ENCODE data around the gene ANKRD2. TPM values are rescaled to one million over a fixed set of nuclear protein-coding genes. Genes with fewer than 3 reads are reported as not detected.
"Not testable (repeated sequence)": the region's sequence is repeated elsewhere in the genome, so short reads cannot be mapped to it uniquely, and the experiment has no call there.

The ANKRD2 gene
- total RNA-seq, 1 donor from 2014 or later: 0.08 TPM

DNA sequence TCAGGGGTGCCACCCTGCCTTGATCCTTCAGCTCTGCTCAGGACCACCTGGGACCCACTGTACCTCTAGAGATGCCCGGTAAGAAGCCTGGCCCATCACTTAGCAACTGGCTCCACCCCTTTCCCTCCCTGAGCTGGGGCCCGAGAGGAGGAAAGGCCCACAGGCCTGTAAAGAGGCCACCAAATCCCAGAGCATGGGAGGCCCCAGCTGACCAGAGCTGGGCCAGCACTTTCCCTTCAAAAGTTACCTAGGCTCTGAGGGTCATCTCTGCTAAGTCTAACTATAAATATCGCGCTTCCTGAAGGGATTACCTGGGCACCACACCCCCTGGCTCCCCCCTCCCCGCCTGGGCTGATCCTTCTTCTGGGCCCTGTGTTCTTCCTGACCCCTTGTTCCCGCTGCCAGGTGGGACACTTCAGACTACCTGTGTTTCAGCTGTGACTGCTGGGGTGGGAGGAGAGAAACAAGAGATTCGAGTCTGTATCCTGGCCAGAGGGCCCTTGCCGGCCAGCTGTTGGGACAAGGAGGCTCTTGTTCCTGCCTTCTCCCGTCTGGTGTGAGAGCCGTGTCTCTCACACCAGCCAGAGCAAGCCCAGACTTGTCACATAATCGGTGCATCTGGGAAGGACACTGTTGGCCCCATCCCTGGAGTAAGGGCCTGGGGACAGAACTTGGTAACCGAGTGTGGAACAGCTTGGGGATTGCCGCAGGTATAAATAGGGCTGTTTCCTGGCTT lies 22.8 kb upstream of the ANKRD2 start:
- Histone ChIP-seq H3K4me3 (ENCODE audit: low read depth, low read length) (no peak overlapping the region), H3K36me3 (ENCODE audit: control insufficient read depth, insufficient read depth, low read length) (no peaks in the 10 kb centered on the region), H3K27me3 (ENCODE audit: control insufficient read depth, insufficient read depth, low read length) (no peaks in the 10 kb centered on the region)
- TF ChIP-seq CTCF (IDR thresholded peaks at IDR 0.05; ENCODE audit: insufficient read depth, low read length, poor library complexity, severe bottlenecking): no peak
- DNase-seq (ENCODE audit: low read depth): no peak

DNA sequence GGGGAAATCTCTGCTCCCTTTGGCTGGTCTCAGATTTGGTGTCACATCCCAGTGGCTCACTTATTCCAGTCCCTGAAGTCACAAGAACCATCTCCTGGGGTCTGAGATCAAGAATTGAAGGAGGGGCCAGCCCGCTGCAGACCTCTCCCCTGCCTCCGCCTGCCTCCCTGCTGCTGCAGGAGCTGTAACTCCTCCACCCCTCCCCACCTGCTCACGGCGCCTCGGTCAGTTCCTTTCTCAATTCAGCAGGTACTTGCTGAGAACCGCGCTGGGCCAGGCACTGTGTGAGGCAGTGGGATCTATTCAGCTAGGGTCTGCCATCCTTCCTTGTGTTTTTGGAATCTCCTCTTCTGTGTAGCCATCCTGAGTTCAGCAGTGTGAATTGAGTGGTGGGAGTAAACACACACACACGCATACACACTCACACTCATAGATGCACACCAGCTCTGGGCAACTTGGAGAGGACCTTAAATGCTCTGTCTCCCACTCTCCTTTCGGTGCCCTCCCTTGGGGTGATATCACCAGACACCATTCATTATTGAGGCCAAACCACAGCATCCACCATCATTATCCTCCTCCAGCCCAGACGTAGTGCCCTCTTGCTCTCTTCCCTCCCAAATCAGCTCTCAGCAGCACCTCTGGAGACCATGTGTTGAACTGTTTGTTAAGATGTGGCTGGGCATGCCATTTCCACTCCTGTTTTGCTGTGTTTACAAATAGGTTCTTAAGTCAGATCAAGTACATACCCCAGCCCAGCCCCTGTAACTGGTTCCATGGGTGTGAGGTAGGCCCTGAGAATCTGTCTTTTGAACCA lies 22.0 kb upstream of the ANKRD2 start:
- Histone ChIP-seq H3K27me3 (ENCODE audit: control insufficient read depth, insufficient read depth, low read length) (no peaks in the 10 kb centered on the region), H3K4me3 (ENCODE audit: low read depth, low read length) (no peak overlapping the region), H3K36me3 (ENCODE audit: control insufficient read depth, insufficient read depth, low read length) (no peaks in the 10 kb centered on the region)
- no peak for DNase-seq (ENCODE audit: low read depth)
- no peak for TF ChIP-seq CTCF (IDR thresholded peaks at IDR 0.05; ENCODE audit: insufficient read depth, low read length, poor library complexity, severe bottlenecking)

DNA sequence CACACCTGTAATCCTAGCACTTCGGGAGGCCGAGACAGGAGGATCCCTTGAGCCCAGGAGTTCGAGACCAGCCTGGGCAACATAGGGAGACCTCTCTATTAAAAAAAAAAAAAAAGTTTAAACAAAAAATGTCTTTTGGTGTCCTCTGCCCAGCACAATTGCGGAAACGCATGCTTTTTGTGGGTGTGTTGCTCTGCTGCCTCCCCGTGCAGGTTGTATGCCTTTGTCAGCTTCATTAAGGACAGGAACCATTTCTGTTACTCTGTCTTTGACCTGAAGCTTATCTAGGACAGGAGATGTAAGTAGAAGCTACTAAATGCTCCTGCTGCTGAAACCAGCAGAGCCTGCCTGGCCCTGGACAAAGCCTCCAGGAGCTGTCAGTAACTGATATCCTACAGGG lies 21.3 kb upstream of the ANKRD2 start:
- H3K4me3 ChIP-seq (ENCODE audit: low read depth, low read length): no peak overlapping the region
- H3K36me3 ChIP-seq (ENCODE audit: control insufficient read depth, insufficient read depth, low read length): no peaks in the 10 kb centered on the region
- TF ChIP-seq CTCF (IDR thresholded peaks at IDR 0.05; ENCODE audit: insufficient read depth, low read length, poor library complexity, severe bottlenecking): no peak
- DNase-seq (ENCODE audit: low read depth): no peak
- no peaks in the 10 kb centered on the region for H3K27me3 ChIP-seq (ENCODE audit: control insufficient read depth, insufficient read depth, low read length)

- Histone ChIP-seq H3K4me3 (ENCODE audit: low read depth, low read length) (no peak overlapping the region), H3K27me3 (ENCODE audit: control insufficient read depth, insufficient read depth, low read length) (no peaks in the 10 kb centered on the region), H3K36me3 (ENCODE audit: control insufficient read depth, insufficient read depth, low read length) (no peaks in the 10 kb centered on the region)
- peak; percentile 91 for TF ChIP-seq CTCF (IDR thresholded peaks at IDR 0.05; ENCODE audit: insufficient read depth, low read length, poor library complexity, severe bottlenecking)
- DNase-seq (ENCODE audit: low read depth): no peak
These were observed 19.0 kb upstream of the ANKRD2 start for GRCh38 chr10:97553575-97554031.

- not testable (repeated sequence) for DNase-seq (ENCODE audit: low read depth); H3K27me3 ChIP-seq (ENCODE audit: control insufficient read depth, insufficient read depth, low read length); H3K36me3 ChIP-seq (ENCODE audit: control insufficient read depth, insufficient read depth, low read length); H3K4me3 ChIP-seq (ENCODE audit: low read depth, low read length)
These were observed 18.2 kb upstream of the ANKRD2 start for GRCh38 chr10:97554336-97554735.

- not testable (repeated sequence) for H3K27me3 ChIP-seq (ENCODE audit: control insufficient read depth, insufficient read depth, low read length); H3K4me3 ChIP-seq (ENCODE audit: low read depth, low read length); DNase-seq (ENCODE audit: low read depth); H3K36me3 ChIP-seq (ENCODE audit: control insufficient read depth, insufficient read depth, low read length)
These were observed 17.0 kb upstream of the ANKRD2 start for GRCh38 chr10:97555541-97555940.

DNA sequence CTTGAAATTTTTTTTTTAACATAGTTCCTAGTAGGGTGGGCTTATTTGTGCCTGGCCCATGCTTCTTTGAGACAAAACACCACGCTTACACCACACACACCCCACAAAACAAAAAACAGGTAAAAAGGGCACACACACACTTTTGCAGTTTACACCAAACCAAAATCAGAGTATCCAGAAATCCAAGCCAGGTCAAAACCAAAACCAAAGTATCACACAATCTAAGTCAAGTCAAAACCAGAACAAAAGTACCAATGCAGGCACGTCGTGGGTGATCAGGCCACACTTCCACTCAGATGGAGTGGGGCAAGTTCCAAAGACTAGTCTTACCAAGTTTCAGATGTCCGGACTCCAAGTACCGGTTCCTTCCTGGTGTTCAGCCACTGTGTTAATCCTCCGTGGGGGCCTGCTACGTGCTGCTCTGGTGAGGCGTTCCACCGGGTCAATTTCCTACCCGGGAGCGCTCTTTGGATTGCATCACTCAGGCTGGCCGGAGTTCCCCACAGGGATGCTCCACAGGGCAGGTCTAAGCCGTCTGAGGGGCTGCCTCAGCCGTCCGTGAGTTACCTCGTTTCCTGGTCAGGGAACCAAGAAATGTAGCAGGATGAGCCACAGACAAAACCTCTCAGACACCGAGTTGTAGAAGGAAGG lies 11.7 kb upstream of the ANKRD2 start:
- not testable (repeated sequence) for H3K27me3 ChIP-seq (ENCODE audit: control insufficient read depth, insufficient read depth, low read length); H3K36me3 ChIP-seq (ENCODE audit: control insufficient read depth, insufficient read depth, low read length); DNase-seq (ENCODE audit: low read depth)
- peak overlapping the region; percentile 8 for H3K4me3 ChIP-seq (ENCODE audit: low read depth, low read length)

GRCh38 chr10:97561386-97562077 lies 11.0 kb upstream of the ANKRD2 start:
- not testable (repeated sequence) for H3K27me3 ChIP-seq (ENCODE audit: control insufficient read depth, insufficient read depth, low read length); H3K36me3 ChIP-seq (ENCODE audit: control insufficient read depth, insufficient read depth, low read length); H3K4me3 ChIP-seq (ENCODE audit: low read depth, low read length); DNase-seq (ENCODE audit: low read depth)

- not testable (repeated sequence) for H3K27me3 ChIP-seq (ENCODE audit: control insufficient read depth, insufficient read depth, low read length); H3K4me3 ChIP-seq (ENCODE audit: low read depth, low read length); H3K36me3 ChIP-seq (ENCODE audit: control insufficient read depth, insufficient read depth, low read length); DNase-seq (ENCODE audit: low read depth)
These were observed 10.2 kb upstream of the ANKRD2 start for GRCh38 chr10:97562329-97562728.

All from kidney epithelial cell (primary cell).